Stimulated activated CD8-positive, alpha-beta memory T cell treated with anti-CD3 and anti-CD28 coated beads, Interleukin-7, amount 100 ng/mL, for 24 hours (primary cell): Measurements from ENCODE around the gene HOXA13.

Source experiments
- DNase-seq: peaks from one replicate; pipeline ENCODE4 v3.0.0-alpha.2; 2020; ENCODE audit warnings: low read depth

HOXA13 gene

GRCh38 chr7:27170426-27171324 is 29.2 kb downstream of the HOXA13 start:
- DNase-seq, result no peak

GRCh38 chr7:27169658-27170425 is 30.0 kb downstream of the HOXA13 start:
- no peak for DNase-seq

GRCh38 chr7:27168265-27168947 is 31.5 kb downstream of the HOXA13 start:
- no peak for DNase-seq

GRCh38 chr7:27167916-27168264 is 32.0 kb downstream of the HOXA13 start:
- no peak for DNase-seq

- DNase-seq, result no peak
Observed at GRCh38 chr7:27166531-27167505, 33.1 kb downstream of the HOXA13 start.

GRCh38 chr7:27165996-27166530 is 33.8 kb downstream of the HOXA13 start:
- DNase-seq, result no peak

- no peak for DNase-seq
Observed at GRCh38 chr7:27165089-27165995, 34.5 kb downstream of the HOXA13 start, which contains the start of gene HOXA9. Gene HOXA9, minus strand, starts transcription at chr7:27165537. Its CDS starts 80 bp downstream, at chr7:27165457.

GRCh38 chr7:27164367-27165088 is 35.4 kb downstream of the HOXA13 start:
- DNase-seq, result no peak

GRCh38 chr7:27164045-27164366 is 35.9 kb downstream of the HOXA13 start:
- DNase-seq, result no peak

- no peak for DNase-seq
Observed at GRCh38 chr7:27163288-27164044, 36.4 kb downstream of the HOXA13 start.

GRCh38 chr7:27162561-27163287 is 37.2 kb downstream of the HOXA13 start:
- no peak for DNase-seq

- DNase-seq, result no peak
Observed at GRCh38 chr7:27161721-27162560, 38.0 kb downstream of the HOXA13 start.

- no peak for DNase-seq
Observed at GRCh38 chr7:27161214-27161720, 38.6 kb downstream of the HOXA13 start.

GRCh38 chr7:27160546-27161213 is 39.2 kb downstream of the HOXA13 start:
- peak; percentile 82 for DNase-seq

- no peak for DNase-seq
Observed at GRCh38 chr7:27160145-27160545, 39.7 kb downstream of the HOXA13 start.
